GM21423 (cell line): ENCODE measurements around the gene NTSR2.
"Not testable (repeated sequence)": the region's sequence is repeated elsewhere in the genome, so short reads cannot be mapped to it uniquely, and the experiment has no call there.

Experiments used
- ATAC-seq: cut with Tn5 transposase; IDR thresholded peaks from one replicate; pipeline ENCODE4 v1.9.1; 2021; ENCODE audit warnings: mild to moderate bottlenecking, moderate library complexity; ENCODE audit not compliant: unreplicated experiment

The NTSR2 gene

DNA sequence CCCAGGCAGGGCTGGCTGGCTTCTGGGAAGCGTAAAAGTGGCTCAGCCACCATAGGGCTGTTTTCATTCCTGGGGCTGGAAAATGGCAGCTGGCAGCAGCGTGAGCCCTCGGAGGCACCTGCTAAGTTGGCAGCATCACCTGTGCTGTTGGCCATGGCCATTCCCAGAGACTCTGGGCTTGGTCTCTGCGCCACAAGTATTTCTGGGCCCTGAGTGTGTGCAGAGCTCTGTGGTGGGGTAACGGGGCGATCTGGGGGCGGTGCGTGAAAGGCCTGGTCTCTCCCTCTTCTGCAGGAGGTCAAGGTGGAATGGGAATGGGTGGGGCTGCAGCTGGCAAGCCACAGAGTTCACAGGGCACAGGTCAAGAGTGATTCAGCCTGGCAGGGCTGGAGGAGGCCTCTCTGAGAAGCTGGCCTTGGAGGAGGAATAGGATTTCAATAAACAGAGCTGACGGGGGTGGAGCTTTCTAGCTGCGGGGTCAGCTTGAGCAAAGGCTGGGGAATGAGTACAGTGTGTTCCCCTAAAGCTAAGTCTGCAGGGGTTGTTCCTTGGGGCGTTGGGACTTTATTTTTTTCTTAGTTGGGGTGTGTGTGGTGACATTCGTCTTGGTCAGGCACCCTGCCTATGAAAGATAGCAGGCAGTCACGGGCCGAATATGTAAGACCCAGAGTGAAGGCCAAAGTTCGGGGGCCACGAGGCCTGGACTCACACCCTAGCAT is 10.3 kb upstream of the NTSR2 start:
- no peak for ATAC-seq

DNA sequence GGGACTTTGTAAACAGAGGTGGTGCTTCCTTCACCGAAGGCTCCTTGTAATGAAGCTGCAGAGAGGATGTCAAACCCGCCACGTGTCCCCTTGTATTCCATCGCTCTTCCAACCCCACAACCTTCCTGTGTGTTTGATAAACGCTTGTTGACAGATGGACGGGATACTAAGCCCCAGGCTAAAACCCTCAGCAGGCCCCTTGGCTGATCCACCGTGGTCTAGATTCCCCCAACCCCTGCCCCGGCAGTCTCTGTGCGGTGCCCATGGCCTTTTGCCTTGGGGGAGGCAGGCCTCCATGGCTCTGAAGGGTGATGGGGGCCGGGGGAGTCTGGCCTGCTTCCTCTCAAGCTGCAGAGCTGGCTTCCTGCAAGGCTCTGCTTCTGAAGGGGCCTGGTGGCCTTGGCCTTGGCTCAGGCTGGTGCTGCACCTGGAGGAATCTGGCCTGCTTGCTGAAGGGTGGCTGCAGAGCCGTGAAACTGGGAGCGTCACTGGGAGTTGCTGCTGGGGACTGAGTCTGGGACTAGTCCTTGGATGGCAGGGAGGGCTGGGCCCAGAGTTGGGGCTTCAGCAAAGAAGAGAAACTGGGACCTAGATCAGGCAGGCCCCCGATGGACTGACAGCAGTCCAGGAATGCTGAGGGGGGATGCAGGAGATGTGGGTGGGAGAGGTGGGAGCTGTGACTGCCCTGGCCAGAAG is 9.6 kb upstream of the NTSR2 start:
- ATAC-seq = no peak

- ATAC-seq = no peak
Observed at GRCh38 chr2:11679016-11679415, 9.0 kb upstream of the NTSR2 start.

DNA sequence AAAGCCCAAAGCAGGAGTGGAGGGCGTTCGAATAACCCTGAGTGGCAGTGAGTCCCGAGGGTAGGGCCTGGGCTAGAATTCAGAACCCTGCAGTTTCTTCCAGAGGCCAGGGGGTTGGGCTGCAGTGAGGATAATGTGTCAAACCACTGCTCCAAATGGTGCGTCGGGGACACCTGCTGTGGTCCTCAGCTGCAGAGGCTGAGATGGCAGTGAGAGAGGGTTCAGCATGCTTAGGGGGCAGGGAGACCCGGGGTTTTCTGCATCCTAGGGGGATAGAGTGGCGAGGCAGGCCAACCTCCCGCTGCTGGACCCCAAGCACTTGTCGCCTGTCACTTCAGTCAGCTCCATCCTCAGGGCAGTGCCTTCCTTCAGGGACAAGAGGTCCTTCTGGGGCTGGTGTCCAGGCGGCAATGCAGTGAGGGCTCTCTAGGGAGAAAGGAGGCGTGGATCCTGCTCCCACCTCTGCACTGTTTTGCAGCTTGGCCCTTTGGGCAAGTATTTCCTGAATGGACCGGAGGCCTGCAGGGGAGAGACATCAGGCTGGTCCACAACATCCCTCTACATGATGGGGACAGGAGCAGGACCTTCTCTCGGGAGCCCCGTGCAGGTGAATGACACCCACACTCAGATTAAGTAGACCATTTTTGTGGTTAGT is 8.4 kb upstream of the NTSR2 start:
- ATAC-seq = no peak

- ATAC-seq = no peak
Observed at GRCh38 chr2:11677136-11678055, 7.4 kb upstream of the NTSR2 start.

DNA sequence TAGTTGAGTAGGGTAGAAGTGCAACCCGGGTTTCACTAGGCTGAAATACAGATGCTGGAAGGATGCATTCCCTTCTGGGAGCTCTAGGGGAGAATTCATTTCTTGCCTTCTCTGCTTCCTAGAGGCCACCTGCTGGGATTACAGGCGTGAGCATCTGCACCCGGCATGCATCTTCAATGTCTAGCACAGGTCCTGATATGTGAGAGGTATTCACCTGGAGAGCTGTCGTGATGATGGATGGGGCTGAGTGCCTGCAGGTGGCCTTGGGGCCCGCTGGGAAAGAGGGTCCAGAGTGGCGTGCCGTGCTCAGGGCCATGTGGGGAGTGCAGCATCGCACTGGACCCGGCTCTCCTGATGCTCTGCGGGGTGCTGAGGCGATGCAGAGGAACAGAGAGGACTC is 6.6 kb upstream of the NTSR2 start:
- no peak for ATAC-seq

DNA sequence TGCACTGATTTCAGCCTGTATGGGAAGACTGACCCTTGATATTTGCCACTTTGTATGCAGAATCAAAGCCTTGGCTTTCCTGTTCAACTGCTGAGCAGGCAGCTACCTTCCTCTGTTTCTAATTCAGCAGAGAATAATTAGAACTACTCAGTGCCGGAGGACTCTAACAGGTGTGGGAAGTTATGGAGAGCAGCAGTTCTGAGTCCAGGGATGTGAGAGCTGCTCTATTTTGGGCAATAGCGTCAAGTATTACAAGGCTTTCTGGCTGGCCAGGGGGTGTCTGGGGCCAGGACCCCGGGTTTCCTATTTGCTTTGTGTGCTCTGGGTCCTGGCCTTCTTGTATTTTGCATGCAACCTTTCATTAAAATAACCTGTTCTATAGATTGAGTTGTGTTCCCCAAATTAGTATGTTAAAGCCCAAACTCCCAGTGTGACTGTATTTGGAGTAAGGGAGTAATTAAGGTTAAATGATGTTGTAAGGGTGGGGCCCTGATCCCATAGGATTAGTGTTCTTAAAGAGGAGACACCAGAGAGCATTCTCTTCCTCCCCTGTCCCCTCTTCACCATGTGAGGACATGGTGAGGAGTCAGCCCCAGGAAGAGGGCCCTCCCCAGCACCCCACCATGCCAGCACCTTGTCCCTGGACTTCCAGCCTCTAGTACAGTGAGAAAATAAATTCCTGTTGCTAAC is 5.6 kb upstream of the NTSR2 start:
- ATAC-seq = no peak

- ATAC-seq = no peak
Observed at GRCh38 chr2:11674983-11675382, 5.0 kb upstream of the NTSR2 start.

DNA sequence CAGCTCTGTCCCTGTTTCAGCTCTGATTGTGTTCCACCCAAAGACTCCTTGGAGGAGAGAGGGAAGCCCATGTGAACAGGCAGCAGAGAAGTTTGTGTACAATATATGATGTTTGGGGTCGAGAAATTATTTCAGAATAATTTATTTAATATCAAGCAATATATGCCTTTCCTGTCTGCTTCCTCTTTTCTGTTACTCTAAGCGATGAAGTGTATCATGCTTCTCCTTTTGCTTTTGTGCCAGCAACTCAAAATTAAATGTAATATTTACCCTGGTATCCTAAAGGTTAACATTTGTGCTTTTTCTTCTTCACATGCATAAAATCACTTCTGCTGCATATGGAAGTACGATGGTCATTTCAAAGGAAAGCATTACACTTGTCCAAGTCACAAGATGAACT is 2.4 kb upstream of the NTSR2 start:
- no peak for ATAC-seq

- ATAC-seq = no peak
Observed at GRCh38 chr2:11667866-11668637, 1.9 kb downstream of the NTSR2 start.

GRCh38 chr2:11667194-11667593 is 2.8 kb downstream of the NTSR2 start:
- no peak for ATAC-seq

- ATAC-seq = no peak
Observed at GRCh38 chr2:11665510-11666362, 4.3 kb downstream of the NTSR2 start.

GRCh38 chr2:11665028-11665427 is 5.0 kb downstream of the NTSR2 start:
- no peak for ATAC-seq

DNA sequence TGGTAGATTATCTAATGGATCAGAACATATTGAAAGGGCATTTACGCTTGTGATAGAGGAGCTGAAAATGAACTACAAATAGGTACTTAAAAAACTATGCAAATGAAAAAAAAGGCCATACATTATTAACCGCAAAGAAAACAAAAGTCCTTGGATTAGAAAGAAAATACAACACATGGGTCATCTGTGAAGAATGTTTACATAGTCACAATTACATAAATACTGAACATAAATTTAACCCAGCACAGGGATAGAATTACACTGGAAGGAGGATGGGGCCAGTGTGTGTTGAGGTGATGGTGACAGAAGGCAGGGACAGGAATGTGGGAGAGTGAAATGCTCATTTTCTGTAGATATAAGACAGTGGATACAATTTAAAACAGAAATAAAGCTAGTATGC is 6.6 kb downstream of the NTSR2 start:
- ATAC-seq = no peak

DNA sequence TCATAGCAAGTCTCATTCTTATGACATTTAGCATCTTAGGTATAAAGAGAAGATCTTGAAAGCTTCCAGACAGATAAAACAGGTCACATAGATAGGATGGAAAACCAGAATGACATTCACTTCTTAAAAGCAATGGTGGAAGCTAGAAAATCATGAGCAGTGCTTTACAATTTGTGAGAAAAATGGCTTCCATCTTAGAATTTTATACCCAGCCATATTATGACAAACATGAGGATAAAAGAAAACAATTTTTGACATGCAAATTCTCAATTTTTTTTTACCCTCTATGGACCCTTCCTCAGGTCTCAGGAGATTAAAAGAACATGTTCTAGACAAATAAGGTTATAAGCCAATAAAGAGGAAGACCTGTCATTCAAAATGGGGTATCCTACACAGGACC is 7.1 kb downstream of the NTSR2 start:
- no peak for ATAC-seq

DNA sequence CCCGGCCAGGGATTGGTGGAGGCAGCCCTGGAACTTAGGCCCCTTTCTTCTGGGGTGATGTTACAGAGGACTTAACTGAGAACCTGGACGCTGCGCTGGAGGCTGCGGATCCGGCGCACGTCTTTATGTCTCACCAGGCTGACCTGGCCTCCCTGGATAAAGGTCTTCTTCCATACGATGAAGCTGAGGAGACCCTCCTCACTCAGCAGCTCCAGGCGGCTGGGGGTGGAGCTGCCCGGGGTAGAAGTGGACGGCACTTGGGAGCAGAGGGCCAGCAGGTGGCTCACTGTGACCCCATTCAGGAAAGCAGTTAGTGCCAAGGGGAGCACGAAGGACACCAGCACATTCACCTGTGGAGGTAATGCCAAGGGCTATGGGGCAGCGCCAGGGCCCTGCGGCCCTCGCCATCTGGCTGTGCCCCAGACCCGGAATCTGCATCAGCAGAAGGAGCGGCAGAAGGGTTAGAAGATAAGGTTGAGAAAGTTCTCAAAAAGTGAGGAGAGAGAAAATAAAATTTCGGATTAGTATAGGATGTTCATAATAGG is 8.0 kb downstream of the NTSR2 start:
- ATAC-seq = no peak

- ATAC-seq = not testable (repeated sequence)
Observed at GRCh38 chr2:11660396-11660795, 9.6 kb downstream of the NTSR2 start.

- ATAC-seq = no peak
Observed at GRCh38 chr2:11659851-11660250, 10.1 kb downstream of the NTSR2 start.

GRCh38 chr2:11659115-11659475 is 10.9 kb downstream of the NTSR2 start:
- no peak for ATAC-seq
